Measurements from ENCODE around the gene LARGE1.
"Not testable (repeated sequence)": the region's sequence is repeated elsewhere in the genome, so short reads cannot be mapped to it uniquely, and the experiment has no call there.

LARGE1 gene

GRCh38 chr22:33569018-33569417, 351.3 kb downstream of the LARGE1 start:
- no peak for DNase-seq

GRCh38 chr22:33566495-33566894, 353.8 kb downstream of the LARGE1 start:
- DNase-seq, result not testable (repeated sequence)

GRCh38 chr22:33565580-33565995, 354.7 kb downstream of the LARGE1 start:
- no peak for DNase-seq

GRCh38 chr22:33564683-33565082, 355.6 kb downstream of the LARGE1 start:
- no peak for DNase-seq

- no peak for DNase-seq
These were observed 356.9 kb downstream of the LARGE1 start for GRCh38 chr22:33563220-33563964.

GRCh38 chr22:33562501-33562900, 357.8 kb downstream of the LARGE1 start:
- DNase-seq, result no peak

GRCh38 chr22:33561149-33561807, 359.0 kb downstream of the LARGE1 start:
- DNase-seq, result no peak

GRCh38 chr22:33557836-33558235, 362.4 kb downstream of the LARGE1 start:
- no peak for DNase-seq

GRCh38 chr22:33555814-33556522, 364.3 kb downstream of the LARGE1 start:
- DNase-seq, result no peak

GRCh38 chr22:33553493-33553892, 366.8 kb downstream of the LARGE1 start:
- DNase-seq, result no peak

- no peak for DNase-seq
These were observed 375.6 kb downstream of the LARGE1 start for GRCh38 chr22:33544707-33545106.

- DNase-seq, result no peak
These were observed 377.6 kb downstream of the LARGE1 start for GRCh38 chr22:33542722-33543121.

GRCh38 chr22:33542153-33542552, 378.1 kb downstream of the LARGE1 start:
- DNase-seq, result no peak

- peak in 34 of 56 donors; percentile 1 to 59 (median 15) for DNase-seq
These were observed 380.1 kb downstream of the LARGE1 start for GRCh38 chr22:33539902-33540751.

GRCh38 chr22:33539202-33539901, 380.9 kb downstream of the LARGE1 start:
- no peak for DNase-seq

- no peak for DNase-seq
These were observed 381.9 kb downstream of the LARGE1 start for GRCh38 chr22:33538277-33538885.

- no peak for DNase-seq
These were observed 383.2 kb downstream of the LARGE1 start for GRCh38 chr22:33537059-33537458.

- DNase-seq, result no peak
These were observed 384.1 kb downstream of the LARGE1 start for GRCh38 chr22:33535937-33536875.

Data from nucleus accumbens (tissue), 56 donors.